H1 (cell line): ENCODE measurements around the gene PLCH2. TPM values are rescaled to one million over a fixed set of nuclear protein-coding genes. Genes with fewer than 3 reads are reported as not detected.
A peak's percentile ranks its signal among the peaks of the same experiment; 100 is the strongest.

Experiments
- BACH1 ChIP-seq: IDR thresholded peaks from 2 replicates; pipeline ENCODE4 v1.6.1; 2012; ENCODE audit warnings: low read length, improper control_type of control experiment
- E2F6 ChIP-seq: IDR thresholded peaks from 2 replicates; pipeline ENCODE4 v1.6.1; 2012; ENCODE audit warnings: inconsistent platforms
- EP300 ChIP-seq, 2 experiments: IDR thresholded peaks; 1 replicate in 1 of 2; 2 replicates in 1 of 2; pipeline ENCODE4 v1.6.1; 2011 to 2012; ENCODE audit warnings: low read depth in 2 of 2, low read length in 2 of 2, mild to moderate bottlenecking in 2 of 2, borderline replicate concordance in 1 of 2, inconsistent platforms in 1 of 2, moderate library complexity in 1 of 2
- GABPA ChIP-seq: IDR thresholded peaks from 2 replicates; pipeline ENCODE4 v1.6.1; 2011; ENCODE audit warnings: mild to moderate bottlenecking, low read length, moderate library complexity, borderline replicate concordance; ENCODE audit not compliant: insufficient read depth
- JUN ChIP-seq: IDR thresholded peaks from 2 replicates; pipeline ENCODE4 v1.6.1; 2011; ENCODE audit warnings: low read depth, mild to moderate bottlenecking, improper control_type of control experiment, low read length
- NANOG ChIP-seq: IDR thresholded peaks from 2 replicates; pipeline ENCODE4 v1.6.1; 2011; ENCODE audit warnings: low read length, low read depth, mild to moderate bottlenecking, inconsistent platforms; ENCODE audit not compliant: insufficient read depth, poor library complexity, severe bottlenecking
- RNF2 ChIP-seq: fragments of 200-900, 300-1000 bp; sonication (generic); IDR thresholded peaks from 2 replicates; pipeline ENCODE4 v1.7.1; 2016; ENCODE audit warnings: borderline replicate concordance, low read depth, mild to moderate bottlenecking, antibody characterized with exemption, low read length; ENCODE audit not compliant: poor library complexity, severe bottlenecking; ENCODE audit errors: missing control alignments
- SIRT6 ChIP-seq: IDR thresholded peaks from one replicate; pipeline ENCODE4 v1.7.1; 2012; ENCODE audit warnings: low read length, inconsistent platforms
- SP1 ChIP-seq: IDR thresholded peaks from 2 replicates; pipeline ENCODE4 v1.6.1; 2011; ENCODE audit warnings: low read depth, low read length
- SRF ChIP-seq: IDR thresholded peaks from 2 replicates; pipeline ENCODE4 v1.6.1; 2011; ENCODE audit warnings: mild to moderate bottlenecking, low read depth, low read length, moderate library complexity
- SUZ12 ChIP-seq: fragments of 200-600 bp; sonication (generic); IDR thresholded peaks from 2 replicates; pipeline ENCODE4 v1.6.1; 2012; ENCODE audit warnings: mild to moderate bottlenecking, inconsistent platforms, low read length, moderate library complexity, mixed read lengths
- TCF12 ChIP-seq: IDR thresholded peaks from 2 replicates; pipeline ENCODE4 v1.6.1; 2011; ENCODE audit warnings: low read depth, mild to moderate bottlenecking, low read length
- YY1 ChIP-seq: IDR thresholded peaks from 2 replicates; pipeline ENCODE4 v1.6.1; 2011; ENCODE audit warnings: low read depth, mild to moderate bottlenecking, low read length
- polyA plus RNA-seq, 7 experiments: library from polyadenylated mRNA; depleted of rRNA in 3 of 7; stranded (reverse) in 5 of 7; unstranded in 2 of 7; fragments of >200 nt in 5 of 7; fragments of 200-250 nt in 2 of 7; gene quantifications; 1 replicate in 5 of 7; 2 replicates in 1 of 7; 4 replicates in 1 of 7; pipeline versions ENCODE4 v1.2.1 to v1.2.3, GENCODE V29; 2011 to 2013; ENCODE audit warnings: missing spikeins in 2 of 7, mixed read lengths in 2 of 7
- total RNA-seq: library from RNA; stranded (reverse); fragmentation: NEBNext Ultra II Directional; extraction: Animal tissue kit (Norgen Biotek cat#: 25700); gene quantifications from 2 replicates; pipeline ENCODE4 v1.2.1, GENCODE V29; 2021
- TF ChIP-seq, protein P1 (sequence below): IDR thresholded peaks from 2 replicates; pipeline ENCODE4 v1.6.1; 2012; ENCODE audit warnings: low read length, inconsistent platforms

PLCH2 gene
- total and polyA plus RNA-seq, 2 of the 8 experiments (the other 6 are each of a cell fraction or from before 2014, with no cell fraction given): 0.14 to 0.19 TPM

DNA sequence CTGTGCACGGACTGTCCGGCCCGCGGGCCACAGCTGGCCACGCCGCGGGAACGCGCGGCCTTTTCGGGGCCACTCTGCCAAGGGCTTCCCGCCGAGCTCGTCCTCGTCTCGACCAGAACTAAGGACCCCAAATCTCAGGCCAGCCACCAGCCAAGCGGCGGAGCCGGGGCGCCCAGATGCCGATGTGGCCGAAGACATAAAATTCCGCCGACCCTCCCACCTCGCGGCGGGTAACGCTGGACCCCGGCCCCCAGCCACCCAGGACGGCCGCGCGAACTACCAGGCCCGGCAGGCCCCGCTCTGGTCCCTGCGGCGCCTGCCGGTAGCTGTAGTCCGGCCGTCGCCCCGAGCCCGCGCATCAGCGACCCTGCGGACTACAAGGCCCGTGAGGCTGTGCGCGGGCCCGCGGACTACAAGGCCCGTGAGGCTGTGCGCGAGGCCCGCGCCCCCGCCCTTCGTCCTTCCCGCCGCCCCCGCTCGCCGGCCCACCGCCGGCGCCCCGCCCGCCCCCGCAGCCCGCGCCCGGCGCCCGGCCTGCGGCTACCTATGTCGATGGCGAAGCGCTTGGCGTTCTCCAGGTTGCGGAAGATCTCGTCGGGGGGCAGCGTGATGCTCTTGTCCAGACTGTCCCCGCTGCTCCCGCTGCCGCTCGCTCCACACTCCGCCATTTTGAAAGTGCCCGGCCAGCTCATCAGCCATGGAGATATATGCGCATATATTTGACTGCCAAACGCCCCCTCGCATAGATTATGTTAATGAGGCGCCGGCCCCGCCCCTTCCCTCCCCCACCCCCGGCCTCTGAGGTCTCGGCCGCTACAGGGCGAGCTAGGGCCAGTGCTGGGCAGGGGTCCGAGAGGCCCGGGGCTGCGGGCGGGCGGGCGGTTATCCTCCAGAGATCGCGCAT is 50.1 kb downstream of the PLCH2 start, which contains the start of gene PANK4 (continued):
- TF ChIP-seq GABPA (no peak), SIRT6 (no peak), YY1 (peak; percentile 93), NANOG (no peak), EP300 (IDR thresholded peaks at IDR 0.05; ENCODE audit: borderline replicate concordance in 1 of 2, low read depth in 2 of 2, low read length in 2 of 2) (no peak), TCF12 (no peak), BACH1 (no peak), RNF2 (no peak), JUN (no peak), SP1 (0 out of 2 replicates have a peak, but pooled peaks have one; percentile 6), SUZ12 (no peak), SRF (no peak), E2F6 (no peak)
- TF ChIP-seq, protein P1, sequence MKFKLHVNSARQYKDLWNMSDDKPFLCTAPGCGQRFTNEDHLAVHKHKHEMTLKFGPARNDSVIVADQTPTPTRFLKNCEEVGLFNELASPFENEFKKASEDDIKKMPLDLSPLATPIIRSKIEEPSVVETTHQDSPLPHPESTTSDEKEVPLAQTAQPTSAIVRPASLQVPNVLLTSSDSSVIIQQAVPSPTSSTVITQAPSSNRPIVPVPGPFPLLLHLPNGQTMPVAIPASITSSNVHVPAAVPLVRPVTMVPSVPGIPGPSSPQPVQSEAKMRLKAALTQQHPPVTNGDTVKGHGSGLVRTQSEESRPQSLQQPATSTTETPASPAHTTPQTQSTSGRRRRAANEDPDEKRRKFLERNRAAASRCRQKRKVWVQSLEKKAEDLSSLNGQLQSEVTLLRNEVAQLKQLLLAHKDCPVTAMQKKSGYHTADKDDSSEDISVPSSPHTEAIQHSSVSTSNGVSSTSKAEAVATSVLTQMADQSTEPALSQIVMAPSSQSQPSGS: no peak
